NT2/D1 (cell line): ENCODE results near the gene ASPG.

Experiments used
- SUZ12 ChIP-seq: IDR thresholded peaks from 2 replicates; pipeline ENCODE4 v1.6.1; 2011; ENCODE audit not compliant: insufficient read length, insufficient read depth; ENCODE audit errors: extremely low read depth
- YY1 ChIP-seq: IDR thresholded peaks from 2 replicates; pipeline ENCODE4 v1.6.1; 2011; ENCODE audit not compliant: insufficient read length, insufficient read depth
- ZNF274 ChIP-seq: IDR thresholded peaks from 2 replicates; pipeline ENCODE4 v1.6.1; 2011; ENCODE audit warnings: mild to moderate bottlenecking, low read depth, low read length

DNA sequence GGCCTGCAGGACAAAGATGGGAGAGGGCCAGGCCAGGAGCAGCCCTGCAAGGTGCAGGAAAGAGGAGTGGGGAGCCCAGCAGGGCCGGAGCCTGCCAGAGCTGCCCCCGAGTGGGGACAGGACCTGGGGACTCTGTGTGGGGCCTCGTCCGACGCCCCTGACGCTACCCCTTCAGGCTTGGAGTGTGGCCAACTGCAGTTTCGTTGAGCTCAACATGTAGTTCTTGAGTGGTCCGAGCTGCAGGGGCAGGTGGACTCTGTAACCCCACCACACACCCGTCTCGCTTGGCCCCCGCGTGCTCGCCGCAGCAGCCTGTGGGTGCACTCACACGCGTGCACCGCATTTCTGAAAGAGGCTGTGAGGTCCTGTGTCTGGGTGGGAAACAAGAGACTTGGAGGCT is 2.0 kb downstream of the ASPG start:
- no peak for TF ChIP-seq ZNF274
- TF ChIP-seq YY1, result no peak
- no peak for TF ChIP-seq SUZ12
